Neural cell (in vitro differentiated cells): Measurements from ENCODE around the gene ABL2.

ENCODE experiments used
- EZH2 ChIP-seq: fragments of 200-600, 300-800 bp; shearing (Covaris generic), sonication (generic); IDR thresholded peaks from 2 replicates; pipeline ENCODE4 v1.6.1; 2014; ENCODE audit warnings: antibody characterized with exemption, low read length, borderline replicate concordance, mild to moderate bottlenecking; ENCODE audit not compliant: insufficient read depth, poor library complexity, severe bottlenecking
- MXI1 ChIP-seq: fragments of 450-650 bp; conservative IDR thresholded peaks from 2 replicates; pipeline ENCODE4 v1.6.1; 2014; ENCODE audit warnings: antibody characterized with exemption, mild to moderate bottlenecking; ENCODE audit not compliant: poor library complexity, severe bottlenecking
- POLR2AphosphoS5 ChIP-seq: IDR thresholded peaks from 2 replicates; pipeline ENCODE4 v1.6.1; 2012
- RAD21 ChIP-seq: fragments of 450-650 bp; conservative IDR thresholded peaks from 2 replicates; pipeline ENCODE4 v1.6.1; 2014; ENCODE audit warnings: antibody characterized with exemption, mild to moderate bottlenecking, moderate library complexity
- SMC3 ChIP-seq: fragments of 450-650 bp; conservative IDR thresholded peaks from 2 replicates; pipeline ENCODE4 v1.6.1; 2014; ENCODE audit warnings: antibody characterized with exemption, mild to moderate bottlenecking, moderate library complexity; ENCODE audit not compliant: poor library complexity
- TF ChIP-seq, protein P1 (sequence below): fragments of 450-650 bp; IDR thresholded peaks from 2 replicates; pipeline ENCODE4 v1.5.1; 2014; ENCODE audit warnings: antibody characterized with exemption, mild to moderate bottlenecking, moderate library complexity; ENCODE audit not compliant: poor library complexity, severe bottlenecking
- TF ChIP-seq, protein P2 (sequence below): IDR thresholded peaks from 2 replicates; pipeline ENCODE4 v1.6.1; 2012; ENCODE audit warnings: borderline replicate concordance

DNA sequence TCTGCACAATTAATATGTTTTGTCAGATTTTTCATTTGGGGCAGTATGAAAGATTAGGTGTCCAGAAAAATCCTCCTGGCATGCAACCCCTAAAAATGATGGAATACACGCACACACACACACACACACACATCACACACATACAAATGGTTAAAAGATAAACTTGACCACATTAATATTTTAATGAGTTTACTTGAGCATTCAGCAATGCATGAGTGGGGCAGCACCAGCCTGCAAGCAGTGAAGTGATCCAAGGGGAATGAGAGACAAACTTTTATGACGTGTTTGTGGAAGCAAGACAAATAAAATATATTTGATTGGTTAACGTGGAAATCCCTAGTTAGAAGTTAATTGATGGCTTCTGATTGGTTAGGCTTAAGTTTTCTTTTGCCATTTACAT lies 35.0 kb upstream of the ABL2 start:
- TF ChIP-seq, protein P1, sequence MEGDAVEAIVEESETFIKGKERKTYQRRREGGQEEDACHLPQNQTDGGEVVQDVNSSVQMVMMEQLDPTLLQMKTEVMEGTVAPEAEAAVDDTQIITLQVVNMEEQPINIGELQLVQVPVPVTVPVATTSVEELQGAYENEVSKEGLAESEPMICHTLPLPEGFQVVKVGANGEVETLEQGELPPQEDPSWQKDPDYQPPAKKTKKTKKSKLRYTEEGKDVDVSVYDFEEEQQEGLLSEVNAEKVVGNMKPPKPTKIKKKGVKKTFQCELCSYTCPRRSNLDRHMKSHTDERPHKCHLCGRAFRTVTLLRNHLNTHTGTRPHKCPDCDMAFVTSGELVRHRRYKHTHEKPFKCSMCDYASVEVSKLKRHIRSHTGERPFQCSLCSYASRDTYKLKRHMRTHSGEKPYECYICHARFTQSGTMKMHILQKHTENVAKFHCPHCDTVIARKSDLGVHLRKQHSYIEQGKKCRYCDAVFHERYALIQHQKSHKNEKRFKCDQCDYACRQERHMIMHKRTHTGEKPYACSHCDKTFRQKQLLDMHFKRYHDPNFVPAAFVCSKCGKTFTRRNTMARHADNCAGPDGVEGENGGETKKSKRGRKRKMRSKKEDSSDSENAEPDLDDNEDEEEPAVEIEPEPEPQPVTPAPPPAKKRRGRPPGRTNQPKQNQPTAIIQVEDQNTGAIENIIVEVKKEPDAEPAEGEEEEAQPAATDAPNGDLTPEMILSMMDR = no peak
- TF ChIP-seq RAD21 = no peak
- TF ChIP-seq POLR2AphosphoS5 = no peak
- no peak for TF ChIP-seq MXI1
- no peak for TF ChIP-seq SMC3
- no peak for TF ChIP-seq EZH2
- TF ChIP-seq, protein P2, sequence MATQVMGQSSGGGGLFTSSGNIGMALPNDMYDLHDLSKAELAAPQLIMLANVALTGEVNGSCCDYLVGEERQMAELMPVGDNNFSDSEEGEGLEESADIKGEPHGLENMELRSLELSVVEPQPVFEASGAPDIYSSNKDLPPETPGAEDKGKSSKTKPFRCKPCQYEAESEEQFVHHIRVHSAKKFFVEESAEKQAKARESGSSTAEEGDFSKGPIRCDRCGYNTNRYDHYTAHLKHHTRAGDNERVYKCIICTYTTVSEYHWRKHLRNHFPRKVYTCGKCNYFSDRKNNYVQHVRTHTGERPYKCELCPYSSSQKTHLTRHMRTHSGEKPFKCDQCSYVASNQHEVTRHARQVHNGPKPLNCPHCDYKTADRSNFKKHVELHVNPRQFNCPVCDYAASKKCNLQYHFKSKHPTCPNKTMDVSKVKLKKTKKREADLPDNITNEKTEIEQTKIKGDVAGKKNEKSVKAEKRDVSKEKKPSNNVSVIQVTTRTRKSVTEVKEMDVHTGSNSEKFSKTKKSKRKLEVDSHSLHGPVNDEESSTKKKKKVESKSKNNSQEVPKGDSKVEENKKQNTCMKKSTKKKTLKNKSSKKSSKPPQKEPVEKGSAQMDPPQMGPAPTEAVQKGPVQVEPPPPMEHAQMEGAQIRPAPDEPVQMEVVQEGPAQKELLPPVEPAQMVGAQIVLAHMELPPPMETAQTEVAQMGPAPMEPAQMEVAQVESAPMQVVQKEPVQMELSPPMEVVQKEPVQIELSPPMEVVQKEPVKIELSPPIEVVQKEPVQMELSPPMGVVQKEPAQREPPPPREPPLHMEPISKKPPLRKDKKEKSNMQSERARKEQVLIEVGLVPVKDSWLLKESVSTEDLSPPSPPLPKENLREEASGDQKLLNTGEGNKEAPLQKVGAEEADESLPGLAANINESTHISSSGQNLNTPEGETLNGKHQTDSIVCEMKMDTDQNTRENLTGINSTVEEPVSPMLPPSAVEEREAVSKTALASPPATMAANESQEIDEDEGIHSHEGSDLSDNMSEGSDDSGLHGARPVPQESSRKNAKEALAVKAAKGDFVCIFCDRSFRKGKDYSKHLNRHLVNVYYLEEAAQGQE = no peak
